Gastrocnemius medialis (tissue), 4 donors: ENCODE results near the gene CEACAM7.

Experiments
- POLR2A ChIP-seq, 2 donors: fragments of 450-650 bp; IDR thresholded peaks; one replicate each; pipeline ENCODE4 v1.6.1; 2017; ENCODE audit warnings: antibody characterized with exemption in 2 of 2, mild to moderate bottlenecking in 2 of 2, moderate library complexity in 2 of 2
- TF ChIP-seq, protein P1 (sequence below), 5 experiments: fragments of 450-650 bp in 3 of 5; fragments of 200-600 bp in 2 of 5; sonication (generic) in 2 of 5; IDR thresholded peaks in 4 of 5; conservative IDR thresholded peaks in 1 of 5; 1 replicate in 4 of 5; 2 replicates in 1 of 5; pipeline ENCODE4 v1.5.1; 2016 to 2019; ENCODE audit warnings: antibody characterized with exemption in 5 of 5, mild to moderate bottlenecking in 3 of 5, moderate library complexity in 3 of 5

DNA sequence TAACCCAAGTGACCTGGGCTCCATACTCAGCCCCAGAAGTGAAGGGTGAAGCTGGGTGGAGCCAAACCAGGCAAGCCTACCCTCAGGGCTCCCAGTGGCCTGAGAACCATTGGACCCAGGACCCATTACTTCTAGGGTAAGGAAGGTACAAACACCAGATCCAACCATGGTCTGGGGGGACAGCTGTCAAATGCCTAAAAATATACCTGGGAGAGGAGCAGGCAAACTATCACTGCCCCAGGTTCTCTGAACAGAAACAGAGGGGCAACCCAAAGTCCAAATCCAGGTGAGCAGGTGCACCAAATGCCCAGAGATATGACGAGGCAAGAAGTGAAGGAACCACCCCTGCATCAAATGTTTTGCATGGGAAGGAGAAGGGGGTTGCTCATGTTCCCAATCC, 6.1 kb upstream of the CEACAM7 start:
- TF ChIP-seq, protein P1, sequence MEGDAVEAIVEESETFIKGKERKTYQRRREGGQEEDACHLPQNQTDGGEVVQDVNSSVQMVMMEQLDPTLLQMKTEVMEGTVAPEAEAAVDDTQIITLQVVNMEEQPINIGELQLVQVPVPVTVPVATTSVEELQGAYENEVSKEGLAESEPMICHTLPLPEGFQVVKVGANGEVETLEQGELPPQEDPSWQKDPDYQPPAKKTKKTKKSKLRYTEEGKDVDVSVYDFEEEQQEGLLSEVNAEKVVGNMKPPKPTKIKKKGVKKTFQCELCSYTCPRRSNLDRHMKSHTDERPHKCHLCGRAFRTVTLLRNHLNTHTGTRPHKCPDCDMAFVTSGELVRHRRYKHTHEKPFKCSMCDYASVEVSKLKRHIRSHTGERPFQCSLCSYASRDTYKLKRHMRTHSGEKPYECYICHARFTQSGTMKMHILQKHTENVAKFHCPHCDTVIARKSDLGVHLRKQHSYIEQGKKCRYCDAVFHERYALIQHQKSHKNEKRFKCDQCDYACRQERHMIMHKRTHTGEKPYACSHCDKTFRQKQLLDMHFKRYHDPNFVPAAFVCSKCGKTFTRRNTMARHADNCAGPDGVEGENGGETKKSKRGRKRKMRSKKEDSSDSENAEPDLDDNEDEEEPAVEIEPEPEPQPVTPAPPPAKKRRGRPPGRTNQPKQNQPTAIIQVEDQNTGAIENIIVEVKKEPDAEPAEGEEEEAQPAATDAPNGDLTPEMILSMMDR (IDR thresholded peaks at IDR 0.05 in 4 of 5, conservative IDR thresholded peaks at IDR 0.05 in 1 of 5) = no peak
- TF ChIP-seq POLR2A (IDR thresholded peaks at IDR 0.05) = no peak
